HG02884 (cell line): ENCODE results near the gene PSMG4.

Experiments used
- ATAC-seq: cut with Tn5 transposase; IDR thresholded peaks from one replicate; pipeline ENCODE4 v1.9.1; 2021; ENCODE audit warnings: mild to moderate bottlenecking, moderate library complexity; ENCODE audit not compliant: unreplicated experiment

PSMG4 gene

GRCh38 chr6:3273707-3274521, 15.2 kb downstream of the PSMG4 start:
- no peak for ATAC-seq

DNA sequence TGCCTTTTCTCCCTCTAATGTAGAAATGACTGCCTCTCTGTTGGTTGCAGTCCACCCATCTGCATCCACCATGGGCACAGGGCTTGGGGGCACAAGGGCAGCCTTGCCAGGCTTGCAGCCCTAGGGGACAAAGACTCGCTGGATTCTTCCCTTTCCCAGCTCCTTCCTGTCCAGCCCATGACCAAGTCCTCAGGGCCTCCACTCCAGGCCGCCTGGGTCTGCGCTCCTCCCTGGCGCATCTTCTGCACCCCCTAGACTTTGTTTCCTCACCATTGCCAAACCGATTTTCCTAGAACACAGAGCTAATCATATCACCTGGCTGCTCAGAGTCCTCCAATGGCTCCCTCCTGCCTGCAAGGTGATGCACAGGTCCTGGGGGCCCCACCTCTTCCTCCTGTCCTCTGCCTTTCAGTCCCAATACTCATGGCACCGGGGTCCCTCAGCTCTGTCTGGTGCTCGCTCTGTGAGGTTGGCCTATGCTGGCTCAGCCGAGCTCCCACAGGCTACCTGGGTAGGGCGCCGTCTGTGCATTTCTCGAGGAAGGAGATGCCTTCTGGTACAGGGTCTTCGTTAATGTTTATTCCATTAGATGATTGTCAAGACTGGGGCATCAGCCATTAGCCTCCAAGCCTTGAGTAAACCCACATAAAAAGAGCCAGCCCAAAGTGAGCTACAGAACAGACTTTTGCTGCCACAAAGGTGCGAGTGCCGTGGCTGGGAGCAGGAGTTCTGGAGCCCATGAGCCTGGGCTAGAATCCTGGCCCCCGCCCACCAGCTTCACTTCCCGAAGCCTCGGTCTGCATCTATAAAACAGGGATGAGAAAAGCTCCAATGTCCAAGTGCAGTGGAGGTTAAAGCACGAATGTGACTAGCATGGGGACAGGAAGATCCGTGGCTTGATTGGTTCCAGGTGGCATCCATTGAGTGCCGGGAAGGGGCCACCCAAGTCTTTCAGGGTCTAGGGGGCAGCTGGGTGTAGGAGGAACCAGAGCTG, 17.7 kb downstream of the PSMG4 start:
- no peak for ATAC-seq

- ATAC-seq, result no peak
Observed at GRCh38 chr6:3277251-3277650, 18.5 kb downstream of the PSMG4 start.

GRCh38 chr6:3277851-3278416, 19.2 kb downstream of the PSMG4 start:
- no peak for ATAC-seq

GRCh38 chr6:3278691-3279090, 19.9 kb downstream of the PSMG4 start:
- ATAC-seq, result no peak

GRCh38 chr6:3280091-3280490, 21.3 kb downstream of the PSMG4 start:
- ATAC-seq, result no peak

GRCh38 chr6:3280866-3281465, 22.2 kb downstream of the PSMG4 start:
- no peak for ATAC-seq

DNA sequence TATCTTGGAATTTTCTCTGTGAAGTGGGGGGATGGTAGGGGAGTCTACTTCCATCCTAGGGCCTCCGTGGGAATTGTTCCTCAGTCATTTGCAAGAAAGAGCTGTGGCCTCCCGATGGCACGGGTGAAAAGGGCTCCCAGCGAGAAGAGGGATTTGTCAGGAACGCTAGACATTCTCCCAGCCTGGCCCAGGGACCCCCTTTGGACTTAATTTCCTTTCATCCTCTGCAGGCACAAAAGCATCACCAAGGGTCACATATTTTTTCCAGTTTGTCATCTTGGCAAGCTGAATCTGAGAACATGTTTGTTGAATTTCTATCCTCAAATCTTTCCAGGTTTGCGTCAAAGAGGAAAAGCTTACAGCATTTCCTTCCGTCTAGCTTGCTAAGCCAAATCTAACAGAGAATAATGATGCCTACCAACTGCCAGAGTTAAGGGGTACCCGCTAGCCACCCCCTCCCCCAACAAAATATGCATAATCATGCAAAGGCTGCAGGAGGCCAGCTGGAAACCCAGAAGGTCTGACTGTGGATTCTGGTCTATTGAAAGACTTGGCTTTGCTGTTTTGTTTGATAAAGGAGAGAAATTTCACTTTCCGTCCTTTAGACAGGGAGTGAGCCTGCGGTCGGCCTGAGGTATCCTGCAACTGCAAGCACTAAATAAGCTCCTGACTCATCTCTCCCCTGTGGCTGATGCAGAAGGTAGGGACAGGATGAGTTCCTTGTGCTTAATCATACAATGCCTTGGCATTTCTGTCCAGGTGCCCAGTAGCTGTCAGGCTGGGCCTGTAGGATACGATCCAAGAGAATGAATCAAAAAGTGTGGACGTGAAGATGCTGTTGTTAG, 23.1 kb downstream of the PSMG4 start:
- ATAC-seq, result no peak

DNA sequence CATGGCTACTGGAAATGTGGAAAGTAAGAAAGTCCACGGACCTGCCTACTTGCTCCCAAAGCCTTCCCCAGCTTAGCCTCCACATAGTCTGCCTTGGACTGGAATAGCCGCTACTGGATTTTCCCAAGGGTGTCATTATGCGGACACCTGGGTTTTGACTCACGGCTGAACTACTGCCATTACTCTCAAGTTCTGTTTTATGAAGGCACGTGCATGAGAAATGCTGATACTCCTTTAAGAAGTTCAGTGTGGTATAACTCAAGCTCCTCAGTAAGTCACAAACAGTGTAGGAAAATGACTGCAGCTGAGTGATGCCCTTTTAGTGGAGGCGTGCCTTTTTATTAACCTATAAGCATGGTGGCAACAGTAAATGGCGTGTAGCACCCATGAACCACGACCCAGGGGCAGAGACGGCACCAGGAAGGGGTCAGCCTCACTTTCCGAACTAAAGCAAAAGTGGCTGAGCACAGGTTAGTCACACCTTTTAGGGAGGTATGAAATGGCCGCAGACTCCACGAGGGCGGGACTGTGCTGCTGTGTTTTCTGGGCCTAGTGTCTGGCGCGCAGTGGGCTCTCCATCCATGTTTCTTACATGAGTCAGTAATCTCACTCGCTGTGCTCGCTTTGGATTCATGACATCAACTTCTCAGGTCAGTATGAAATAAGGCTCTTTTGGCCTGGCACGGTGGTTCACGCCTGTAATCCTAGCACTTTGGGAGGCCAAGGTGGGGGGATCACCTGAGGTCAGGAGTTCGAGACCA, 23.9 kb downstream of the PSMG4 start:
- ATAC-seq, result no peak

GRCh38 chr6:3283241-3283640, 24.5 kb downstream of the PSMG4 start:
- ATAC-seq, result no peak

DNA sequence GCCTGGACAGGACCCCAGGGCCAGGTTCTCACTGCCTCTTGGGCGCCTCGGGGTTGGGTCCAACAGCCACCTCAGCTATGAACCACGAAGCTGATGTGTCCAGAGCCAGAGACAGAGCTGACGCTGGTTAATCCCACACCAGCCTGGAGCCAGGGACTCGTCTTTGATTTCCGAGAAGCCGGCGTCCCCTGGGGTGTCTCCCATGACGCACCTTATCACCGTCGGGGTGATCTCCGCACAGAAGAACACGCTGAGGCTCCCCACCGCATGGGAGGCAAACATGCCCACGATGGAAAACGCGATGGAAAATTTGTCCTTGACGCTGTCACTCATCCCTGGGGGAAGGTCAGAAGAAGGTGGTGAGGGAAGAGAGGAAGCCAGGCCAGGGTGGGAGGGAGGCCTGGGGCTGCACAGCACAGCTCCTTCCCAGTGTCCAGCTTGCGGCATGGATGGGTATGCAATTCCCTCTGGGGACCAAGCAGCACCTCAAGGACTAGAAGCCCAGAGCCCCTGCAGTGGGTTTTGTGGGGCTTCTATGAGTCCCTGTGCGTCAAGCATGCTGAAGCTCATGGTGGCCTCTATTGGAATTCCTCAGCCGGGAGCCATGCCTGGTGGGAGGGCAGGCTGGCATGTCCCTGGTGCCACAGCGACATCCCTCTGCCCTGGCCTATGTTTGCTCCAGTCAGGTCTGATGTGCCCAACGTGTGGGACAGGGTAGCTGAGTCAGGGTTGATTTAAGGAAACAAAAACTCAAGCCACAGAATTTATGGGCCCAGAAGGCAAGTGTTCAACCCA, 25.1 kb downstream of the PSMG4 start:
- ATAC-seq, result no peak

- no peak for ATAC-seq
Observed at GRCh38 chr6:3284436-3284876, 25.7 kb downstream of the PSMG4 start.

GRCh38 chr6:3285049-3285639, 26.4 kb downstream of the PSMG4 start:
- no peak for ATAC-seq

DNA sequence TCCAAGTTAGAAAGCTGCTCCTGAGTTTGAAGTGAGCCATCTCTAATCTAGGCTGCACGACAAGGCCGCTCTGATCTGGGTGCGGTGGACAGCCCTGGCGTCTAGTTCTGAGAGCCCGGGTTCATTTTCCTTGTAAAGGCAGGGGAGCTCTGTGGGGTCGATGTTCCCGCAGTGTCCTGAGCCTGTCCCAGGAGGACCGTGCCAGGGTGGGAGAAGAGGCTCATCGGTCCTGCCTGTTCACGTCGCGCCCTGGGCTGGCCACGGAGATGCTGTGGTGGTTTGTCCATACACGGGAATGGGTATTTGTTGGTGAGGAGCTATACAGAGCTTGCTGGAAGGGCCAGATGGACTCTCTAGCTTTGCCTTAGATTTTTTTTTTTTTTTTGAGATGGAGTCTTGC, 27.0 kb downstream of the PSMG4 start:
- ATAC-seq, result no peak

DNA sequence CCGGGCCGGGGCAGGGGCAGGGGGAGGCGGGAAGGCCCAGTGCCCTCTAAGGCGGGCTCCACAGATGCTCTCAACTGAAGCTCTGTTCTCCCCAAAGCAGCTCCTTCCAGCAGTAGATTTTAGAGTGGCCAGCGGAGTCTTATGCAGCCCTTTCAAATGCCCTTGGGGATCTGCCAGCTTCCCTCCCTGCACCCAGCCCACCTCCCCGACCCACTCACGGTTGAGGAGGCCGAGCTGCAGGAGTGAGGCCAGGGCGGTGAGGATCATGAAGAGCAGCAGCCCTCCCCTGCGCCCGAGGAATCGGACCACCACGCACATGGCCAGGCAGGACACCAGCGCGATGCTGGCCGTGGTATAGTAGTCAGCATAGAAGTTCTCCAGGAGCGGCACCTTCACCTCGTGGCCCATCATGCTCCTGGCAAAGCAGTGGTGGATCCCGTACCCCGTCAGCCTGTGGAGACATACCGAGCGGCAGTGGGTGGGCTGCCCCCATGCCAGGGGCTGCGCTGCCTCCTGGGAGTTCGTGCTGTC, 28.0 kb downstream of the PSMG4 start:
- no peak for ATAC-seq

DNA sequence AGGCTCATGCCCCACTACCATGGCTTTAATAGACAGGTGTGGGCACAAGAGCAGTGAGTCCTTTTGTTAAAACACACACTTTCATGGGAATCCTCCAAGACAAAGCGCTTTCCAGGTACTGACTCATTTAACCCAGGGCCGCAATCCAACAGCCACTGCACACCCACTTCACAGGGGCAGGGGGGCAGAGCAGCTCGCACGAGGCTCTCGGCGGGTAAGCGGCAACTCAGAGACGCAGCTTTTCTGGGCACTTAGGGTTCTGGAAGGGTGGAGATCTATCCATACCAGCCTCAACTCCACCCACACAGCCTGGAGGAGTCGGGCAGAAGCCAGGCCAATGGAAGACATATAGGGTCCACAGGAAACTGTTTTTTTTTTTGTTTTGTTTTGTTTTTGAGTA, 28.6 kb downstream of the PSMG4 start:
- no peak for ATAC-seq

DNA sequence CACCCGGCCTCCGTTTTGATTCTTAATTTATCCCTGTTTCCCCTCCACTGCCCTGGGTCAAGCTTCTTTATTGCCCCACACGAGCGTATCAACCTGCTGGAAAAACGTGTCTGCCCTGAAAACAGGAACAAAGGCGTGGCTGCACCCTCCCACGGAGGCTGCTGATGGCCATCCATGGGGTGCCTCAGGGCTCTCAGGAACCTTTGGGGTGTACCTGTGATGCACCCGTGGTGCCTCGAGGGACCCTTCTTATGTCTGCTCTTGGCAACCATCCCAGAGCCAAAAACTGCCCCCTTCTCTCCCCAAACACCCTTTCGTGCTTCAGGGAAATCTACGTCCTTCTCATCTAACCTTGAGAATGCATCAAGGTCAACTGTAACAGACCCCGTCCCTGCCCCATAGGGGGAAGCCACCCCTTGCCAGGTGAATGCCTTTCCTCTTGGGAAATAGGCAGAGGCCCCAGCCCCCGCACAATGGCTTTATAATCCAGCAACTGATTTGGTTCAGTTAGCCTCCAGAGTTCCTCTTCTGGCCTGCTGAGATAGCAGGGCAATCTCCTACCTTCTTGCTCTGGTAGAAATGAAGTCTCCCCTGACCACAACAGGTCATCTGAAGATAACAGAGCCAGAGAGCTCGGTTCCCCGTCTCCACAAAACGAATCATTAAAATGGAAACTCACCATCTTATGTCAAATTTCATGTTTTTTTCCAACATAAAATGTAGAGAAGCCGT, 29.4 kb downstream of the PSMG4 start:
- no peak for ATAC-seq
